HUES64 (cell line): ENCODE data around the gene ABR.

Source experiments
- H3K27ac ChIP-seq: 2 replicates; pipeline ENCODE4 v1.7.0; 2013; ENCODE audit warnings: low read depth, low read length, inconsistent platforms
- H3K27me3 ChIP-seq: 2 replicates; pipeline ENCODE4 v1.6.1; 2013; ENCODE audit warnings: mild to moderate bottlenecking, low read length; ENCODE audit not compliant: insufficient read depth
- H3K36me3 ChIP-seq: 2 replicates; pipeline ENCODE4 v1.6.1; 2013; ENCODE audit warnings: mild to moderate bottlenecking, low read length; ENCODE audit not compliant: insufficient read depth
- H3K4me1 ChIP-seq: 2 replicates; pipeline ENCODE4 v1.6.1; 2013; ENCODE audit warnings: mild to moderate bottlenecking, low read length, moderate library complexity; ENCODE audit not compliant: insufficient read depth
- H3K4me3 ChIP-seq: 2 replicates; pipeline ENCODE4 v1.5.1; 2013; ENCODE audit warnings: mild to moderate bottlenecking, low read length, moderate library complexity
- H3K9ac ChIP-seq: 2 replicates; pipeline ENCODE4 v1.6.1; 2013; ENCODE audit warnings: mild to moderate bottlenecking, low read depth, low read length
- H3K9me3 ChIP-seq: 2 replicates; pipeline ENCODE4 v1.6.1; 2013; ENCODE audit warnings: low read depth, low read length; ENCODE audit not compliant: insufficient read depth
- WGBS: fragments of 150-250, 120-280 bp; methylation state at CpG from one replicate; pipeline ENCODE4 v1.1.7; 2013; ENCODE audit warnings: missing lambda C conversion rate; 5-methylcytosine and 5-hydroxymethylcytosine counted together

The ABR gene

GRCh38 chr17:1220346-1220745, 40.6 kb upstream of the ABR start:
- no peak overlapping the region for H3K27ac ChIP-seq
- peaks cover 8% of the 10 kb centered on the region; the same call in 1 of the 2 replicates for H3K4me1 ChIP-seq
- WGBS, result 84% methylated on average over 14 of the region's 14 CpGs
- peaks cover 4% of the 10 kb centered on the region; the same call in 1 of the 2 replicates for H3K27me3 ChIP-seq
- no peak overlapping the region for H3K4me3 ChIP-seq
- no peaks in the 10 kb centered on the region for H3K36me3 ChIP-seq
- no peak overlapping the region for H3K9ac ChIP-seq
- H3K9me3 ChIP-seq, result no peaks in the 10 kb centered on the region

GRCh38 chr17:1217089-1217385, 37.3 kb upstream of the ABR start:
- WGBS, result 91% methylated on average over 12 of the region's 12 CpGs
- H3K27ac ChIP-seq, result no peak overlapping the region
- H3K4me3 ChIP-seq, result no peak overlapping the region
- H3K36me3 ChIP-seq, result no peaks in the 10 kb centered on the region
- no peak overlapping the region for H3K9ac ChIP-seq
- H3K9me3 ChIP-seq, result no peaks in the 10 kb centered on the region
- H3K4me1 ChIP-seq, result peaks cover 8% of the 10 kb centered on the region; the same call in 1 of the 2 replicates
- H3K27me3 ChIP-seq, result no peaks in the 10 kb centered on the region

GRCh38 chr17:1216217-1217088, 36.7 kb upstream of the ABR start:
- WGBS, result 84% methylated on average over 18 of the region's 19 CpGs
- peaks cover 8% of the 10 kb centered on the region; the same call in 1 of the 2 replicates for H3K4me1 ChIP-seq
- H3K4me3 ChIP-seq, result no peak overlapping the region
- no peak overlapping the region for H3K27ac ChIP-seq
- H3K9me3 ChIP-seq, result no peaks in the 10 kb centered on the region
- H3K9ac ChIP-seq, result no peak overlapping the region
- H3K27me3 ChIP-seq, result no peaks in the 10 kb centered on the region
- no peaks in the 10 kb centered on the region for H3K36me3 ChIP-seq

DNA sequence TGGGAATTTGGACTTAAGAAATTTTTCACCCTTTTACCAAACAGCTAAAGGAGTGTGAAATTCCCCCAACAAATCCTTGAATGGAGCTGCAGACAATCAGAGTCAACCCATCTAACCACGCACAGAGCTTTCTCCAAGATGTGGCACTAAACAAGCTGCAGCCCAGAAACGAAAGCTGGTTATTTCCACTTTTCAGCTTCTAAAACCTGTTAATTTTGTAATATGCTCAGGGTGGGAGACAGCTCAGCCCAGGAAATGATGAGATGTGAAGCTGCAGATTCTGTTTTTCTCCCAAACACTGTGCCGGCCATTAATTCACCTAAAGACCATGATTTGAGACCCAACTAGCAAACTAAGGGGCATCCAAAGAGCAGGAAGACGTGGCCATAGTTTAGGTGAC, 33.2 kb upstream of the ABR start:
- Histone ChIP-seq H3K27me3 (no peaks in the 10 kb centered on the region; the same call in 1 of the 2 replicates), H3K9me3 (no peaks in the 10 kb centered on the region), H3K4me3 (no peak overlapping the region), H3K9ac (no peak overlapping the region), H3K27ac (no peak overlapping the region), H3K36me3 (no peaks in the 10 kb centered on the region), H3K4me1 (peaks cover 8% of the 10 kb centered on the region; the same call in 1 of the 2 replicates)
- WGBS, result 67% methylated on average over 4 of the region's 4 CpGs

GRCh38 chr17:1211287-1211686, 31.5 kb upstream of the ABR start:
- Histone ChIP-seq H3K4me1 (peaks cover 3% of the 10 kb centered on the region; the same call in 1 of the 2 replicates), H3K4me3 (no peak overlapping the region), H3K9ac (no peak overlapping the region), H3K27me3 (no peaks in the 10 kb centered on the region; the same call in 1 of the 2 replicates), H3K27ac (no peak overlapping the region), H3K36me3 (no peaks in the 10 kb centered on the region), H3K9me3 (no peaks in the 10 kb centered on the region)
- WGBS, result 91% methylated on average over 5 of the region's 5 CpGs

GRCh38 chr17:1208966-1209365, 29.2 kb upstream of the ABR start:
- H3K36me3 ChIP-seq, result no peaks in the 10 kb centered on the region
- H3K4me3 ChIP-seq, result no peak overlapping the region
- H3K9ac ChIP-seq, result no peak overlapping the region
- 94% methylated on average over 6 of the region's 6 CpGs for WGBS
- H3K27ac ChIP-seq, result no peak overlapping the region
- no peaks in the 10 kb centered on the region; the same call in 1 of the 2 replicates for H3K27me3 ChIP-seq
- no peaks in the 10 kb centered on the region for H3K9me3 ChIP-seq
- no peaks in the 10 kb centered on the region for H3K4me1 ChIP-seq

- WGBS, result 93% methylated on average over 12 of the region's 12 CpGs
- Histone ChIP-seq H3K9me3 (no peaks in the 10 kb centered on the region), H3K36me3 (no peaks in the 10 kb centered on the region), H3K27ac (no peak overlapping the region), H3K4me3 (no peak overlapping the region), H3K4me1 (no peaks in the 10 kb centered on the region), H3K27me3 (no peaks in the 10 kb centered on the region; the same call in 1 of the 2 replicates), H3K9ac (no peak overlapping the region)
Observed at GRCh38 chr17:1206026-1206777, 26.4 kb upstream of the ABR start.

DNA sequence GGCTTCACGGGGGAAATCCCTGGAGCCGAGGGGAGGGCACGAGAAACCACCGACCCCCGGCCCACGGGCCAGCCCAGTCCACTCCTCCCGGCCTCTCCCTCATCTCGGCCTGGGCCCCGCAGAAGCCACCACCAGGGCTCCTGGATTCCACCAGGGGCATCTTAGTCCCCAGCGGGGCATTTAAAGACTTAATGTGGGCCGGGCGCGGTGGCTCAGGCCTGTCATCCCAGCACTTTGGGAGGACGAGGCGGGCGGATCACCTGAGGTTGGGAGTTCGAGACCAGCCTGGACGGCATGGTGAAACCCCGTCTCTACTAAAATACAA, 24.1 kb upstream of the ABR start:
- H3K27me3 ChIP-seq, result no peaks in the 10 kb centered on the region; the same call in 1 of the 2 replicates
- no peaks in the 10 kb centered on the region for H3K36me3 ChIP-seq
- H3K9ac ChIP-seq, result peak overlapping the region; percentile 73
- H3K4me3 ChIP-seq, result peak overlapping the region; percentile 69
- no peaks in the 10 kb centered on the region for H3K9me3 ChIP-seq
- H3K4me1 ChIP-seq, result no peaks in the 10 kb centered on the region
- H3K27ac ChIP-seq, result no peak overlapping the region
- WGBS, result 54% methylated on average over 19 of the region's 19 CpGs

GRCh38 chr17:1203111-1203966, 23.6 kb upstream of the ABR start:
- H3K9me3 ChIP-seq, result no peaks in the 10 kb centered on the region
- H3K27ac ChIP-seq, result peak overlapping the region; percentile 65; the same call in 1 of the 2 replicates
- H3K9ac ChIP-seq, result peak overlapping the region; percentile 73
- H3K4me1 ChIP-seq, result no peaks in the 10 kb centered on the region
- 4% methylated on average over 74 of the region's 91 CpGs for WGBS
- no peaks in the 10 kb centered on the region for H3K36me3 ChIP-seq
- H3K4me3 ChIP-seq, result peak overlapping the region; percentile 69
- no peaks in the 10 kb centered on the region; the same call in 1 of the 2 replicates for H3K27me3 ChIP-seq

DNA sequence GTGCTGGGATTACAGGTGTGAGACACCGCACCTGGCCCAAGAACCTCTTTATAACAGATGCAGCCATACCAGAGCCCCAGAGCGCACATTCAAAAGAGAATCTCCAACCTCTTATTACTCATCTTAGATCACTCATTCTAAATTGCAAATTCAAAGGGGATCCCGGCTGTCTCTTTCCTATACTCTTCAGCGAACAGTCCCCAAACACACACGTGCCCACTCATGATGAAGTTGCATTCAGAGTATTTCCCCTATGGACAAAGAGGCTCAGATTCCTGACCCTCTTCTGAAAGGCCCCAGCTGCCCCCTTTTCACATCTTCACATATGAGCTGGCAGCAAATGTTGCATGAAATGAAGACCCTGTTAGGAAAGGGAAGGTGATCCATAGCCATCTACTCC, 22.5 kb upstream of the ABR start:
- Histone ChIP-seq H3K27ac (no peak overlapping the region), H3K4me3 (no peak overlapping the region), H3K9me3 (no peaks in the 10 kb centered on the region), H3K9ac (no peak overlapping the region), H3K36me3 (no peaks in the 10 kb centered on the region), H3K27me3 (no peaks in the 10 kb centered on the region), H3K4me1 (no peaks in the 10 kb centered on the region)
- 92% methylated on average over 5 of the region's 5 CpGs for WGBS
